ENCODE measurements around the gene DOCK2.

The DOCK2 gene

DNA sequence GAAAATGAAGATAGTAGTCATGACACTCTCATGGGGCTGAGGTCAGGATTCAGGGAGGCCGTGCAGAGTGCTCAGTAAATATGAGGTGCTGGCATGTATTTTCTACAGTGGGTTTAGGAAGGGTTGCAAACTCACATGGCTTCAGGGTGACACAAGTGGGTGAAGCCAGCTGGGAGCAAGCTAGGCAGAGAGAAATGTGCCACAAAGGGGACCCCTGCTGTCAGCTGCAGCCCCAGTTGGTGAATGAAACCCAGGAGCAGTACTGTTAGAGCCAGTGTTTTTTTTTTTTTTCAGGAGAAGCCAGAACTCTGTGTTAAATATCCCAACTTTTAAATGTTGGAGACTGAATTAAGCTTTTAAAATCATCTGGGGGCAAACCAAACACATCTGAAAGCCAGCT is 267.9 kb downstream of the DOCK2 start:
- DNase-seq (ENCODE audit: low read depth in 3 of 3), result no peak

DNA sequence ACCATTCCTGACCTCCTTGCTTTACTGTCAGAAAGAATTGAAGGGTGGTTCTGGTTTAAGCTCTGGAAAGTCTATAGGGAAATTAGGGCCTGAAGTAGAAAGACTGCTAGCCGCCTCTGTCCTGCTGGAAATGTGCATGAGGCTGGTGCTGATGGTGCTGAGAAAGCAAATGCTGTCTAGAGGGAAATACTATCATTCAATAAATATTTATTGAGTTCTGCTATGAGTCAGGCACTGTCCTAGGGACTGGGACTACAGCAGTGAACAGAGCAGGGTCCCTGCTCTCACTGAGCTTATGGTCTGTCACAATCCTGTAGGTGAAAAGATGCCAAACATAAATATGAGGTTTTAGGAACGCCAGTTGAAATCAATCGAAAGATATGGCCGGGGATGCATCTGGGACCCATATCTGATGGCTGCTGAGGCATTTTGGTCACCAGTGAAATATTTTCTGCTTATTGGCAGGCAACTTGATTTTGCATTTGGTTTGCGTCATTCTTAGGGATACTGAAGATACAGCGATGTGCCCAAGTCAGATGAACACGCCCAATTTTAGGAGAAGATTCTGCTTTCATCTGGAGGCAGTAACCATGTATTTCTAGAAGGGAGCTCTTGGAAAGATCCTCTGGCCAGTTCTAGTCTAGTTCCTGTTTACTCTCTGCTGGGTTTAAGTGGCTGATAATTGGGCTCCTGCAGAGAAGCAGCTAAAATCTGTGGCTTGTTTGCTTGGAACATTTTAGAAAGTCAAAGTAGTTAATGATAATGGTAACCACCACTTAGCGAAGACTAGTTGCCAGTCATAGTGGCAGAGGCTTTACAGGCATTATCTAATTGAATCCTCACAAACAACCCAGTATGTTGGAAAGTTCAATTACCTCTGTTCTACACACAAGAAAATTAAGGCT is 269.9 kb downstream of the DOCK2 start:
- DNase-seq (ENCODE audit: low read depth in 3 of 3), result no peak

DNA sequence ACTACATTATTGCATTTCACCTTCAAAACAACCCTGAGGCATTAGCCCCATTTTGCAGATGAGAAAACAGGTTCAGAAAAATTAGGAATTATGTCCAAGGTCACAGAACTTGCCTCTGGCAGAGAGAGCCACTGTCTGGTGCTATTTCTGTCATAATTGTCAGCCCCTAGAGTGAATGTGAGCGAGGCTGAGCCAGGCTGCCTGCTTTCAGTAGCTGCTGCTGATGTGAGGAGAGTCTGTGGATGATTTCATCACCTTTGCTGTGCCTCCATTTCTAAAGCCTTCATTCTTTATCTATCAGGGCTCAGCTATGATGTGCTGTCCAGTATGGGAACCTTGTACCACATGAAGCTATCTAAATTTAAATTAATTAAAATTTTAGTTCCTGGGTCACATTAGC is 271.8 kb downstream of the DOCK2 start:
- DNase-seq (ENCODE audit: low read depth in 3 of 3), result no peak

DNA sequence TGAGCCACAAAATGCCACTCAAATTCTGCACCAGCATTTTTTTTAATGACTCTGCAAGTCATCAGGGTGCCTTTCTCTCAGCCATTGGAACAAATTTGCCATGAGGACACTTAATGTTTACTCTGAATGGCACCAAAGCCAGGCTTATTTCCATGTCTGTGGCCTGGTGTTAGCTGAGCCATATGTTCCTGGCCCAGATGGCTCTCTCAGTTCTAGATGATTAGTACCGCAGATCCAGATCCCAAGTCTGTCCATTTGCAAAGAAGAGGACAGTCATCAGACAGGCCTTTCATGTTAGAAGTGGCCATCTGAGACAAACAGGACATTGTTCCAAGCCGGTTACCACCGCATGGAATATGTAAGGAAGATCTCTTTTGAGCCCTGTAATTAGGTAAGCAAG is 272.9 kb downstream of the DOCK2 start:
- DNase-seq (ENCODE audit: low read depth in 3 of 3), result no peak

DNA sequence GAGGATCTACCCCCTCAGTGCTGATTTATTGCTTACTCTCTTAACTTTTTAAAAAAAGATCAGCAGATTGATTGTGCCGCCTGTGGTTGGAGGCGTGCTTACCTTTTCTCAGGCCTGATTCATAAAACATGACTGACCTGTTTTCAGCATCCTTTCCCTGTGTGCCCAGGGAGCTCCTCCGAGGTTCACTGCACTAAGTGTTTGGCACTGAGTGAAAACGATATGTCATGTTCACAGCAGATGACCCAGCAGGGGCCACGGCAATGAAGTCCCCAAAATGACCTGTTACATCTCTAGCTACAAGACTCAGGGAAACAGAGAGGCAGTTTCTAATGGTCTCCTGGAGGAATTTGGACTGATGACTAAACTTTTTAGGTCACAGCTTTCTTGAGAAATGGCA is 273.3 kb downstream of the DOCK2 start:
- DNase-seq (ENCODE audit: low read depth in 3 of 3), result no peak

DNA sequence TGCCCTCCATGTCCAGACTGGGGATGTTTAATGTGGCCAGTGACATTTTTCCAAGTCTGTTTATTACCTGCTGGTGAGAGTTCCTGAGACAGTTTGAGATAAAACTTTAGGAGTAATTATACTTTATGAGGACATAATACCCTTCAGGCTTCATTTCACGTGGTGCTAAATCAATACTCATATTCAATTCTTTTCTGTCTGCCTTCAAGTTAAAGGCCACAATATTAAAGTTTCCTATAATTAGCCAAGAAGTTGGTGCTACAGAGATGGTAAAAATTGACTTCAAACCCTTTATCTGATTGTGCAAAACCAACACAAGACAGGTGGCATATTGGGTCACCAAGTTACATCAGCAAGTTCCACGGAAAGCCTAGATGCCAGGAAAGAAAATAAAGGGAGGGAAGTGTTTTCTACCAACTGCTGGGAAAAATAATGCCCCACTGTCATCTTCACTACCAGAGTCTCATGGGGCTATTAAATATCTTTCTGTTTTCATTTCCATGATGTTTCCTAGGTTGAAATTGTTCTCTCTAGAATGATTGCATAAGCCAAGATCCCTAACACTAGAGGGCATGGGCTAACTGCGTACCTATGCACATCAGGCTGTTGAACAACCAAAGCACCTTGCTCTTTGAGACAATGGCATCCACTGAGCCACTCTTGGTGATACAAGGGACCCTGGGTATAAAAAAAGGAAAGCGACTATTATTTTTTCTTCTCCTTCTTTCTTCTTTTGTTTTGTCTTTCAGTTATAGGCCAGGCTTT is 274.6 kb downstream of the DOCK2 start:
- DNase-seq (ENCODE audit: low read depth in 3 of 3), result no peak

DNA sequence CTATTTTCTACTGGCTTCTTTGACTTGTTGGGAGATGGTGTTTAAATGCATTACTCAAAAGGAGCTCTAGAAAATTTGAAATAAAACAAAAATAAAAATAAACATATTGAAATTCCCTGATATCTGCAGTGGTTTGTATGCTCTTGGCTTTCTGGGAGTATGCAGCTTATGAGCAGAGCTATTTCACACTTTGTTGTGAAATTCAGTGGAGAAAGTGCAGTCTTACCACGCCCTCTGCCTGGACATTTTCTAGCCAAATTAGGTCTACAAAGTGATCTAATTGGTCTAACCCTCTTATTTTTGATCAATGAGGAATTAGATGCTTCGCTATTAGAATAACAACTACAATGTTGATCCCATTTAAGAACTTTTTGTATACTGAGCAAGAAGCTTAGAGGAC is 276.4 kb downstream of the DOCK2 start:
- DNase-seq (ENCODE audit: low read depth in 3 of 3), result no peak

DNA sequence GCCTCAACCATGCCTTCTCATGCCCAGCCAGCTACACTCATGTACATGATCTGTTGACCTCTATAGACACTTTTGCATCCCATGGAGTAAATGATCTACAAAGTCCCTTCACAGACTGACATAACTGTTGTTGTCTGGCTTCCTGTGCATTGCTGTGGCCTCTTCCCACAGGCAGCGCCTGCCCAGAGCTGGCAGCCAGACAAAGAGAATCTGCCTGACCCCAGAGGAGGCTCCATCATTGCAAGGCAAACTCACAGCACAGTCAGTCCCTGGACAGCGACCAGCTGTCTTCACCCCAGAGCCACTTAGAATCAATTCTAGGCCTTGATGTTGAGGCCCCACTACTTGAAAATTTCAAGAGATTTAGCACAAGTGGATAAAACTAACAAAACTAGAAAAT is 277.7 kb downstream of the DOCK2 start:
- DNase-seq (ENCODE audit: low read depth in 3 of 3), result no peak

DNA sequence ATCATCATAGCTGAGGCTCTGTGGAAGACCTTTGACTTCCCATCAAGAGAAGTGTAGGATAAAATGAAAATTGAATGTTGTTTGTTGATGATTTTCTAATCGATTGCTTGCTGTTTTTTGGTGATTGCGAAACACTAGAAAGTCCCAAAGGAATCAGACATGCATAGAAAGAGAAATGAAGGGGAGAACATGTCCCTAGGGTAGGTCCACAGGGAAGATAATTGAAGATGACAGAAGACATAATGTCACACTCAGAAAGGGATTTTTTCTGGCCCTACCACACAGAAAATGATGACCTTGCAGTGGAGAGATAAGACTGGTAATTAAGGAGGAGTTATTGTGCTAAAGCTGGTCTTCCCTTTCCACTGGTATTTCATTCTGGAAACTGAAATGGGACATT is 280.4 kb downstream of the DOCK2 start:
- no peak for DNase-seq (ENCODE audit: low read depth in 3 of 3)

DNA sequence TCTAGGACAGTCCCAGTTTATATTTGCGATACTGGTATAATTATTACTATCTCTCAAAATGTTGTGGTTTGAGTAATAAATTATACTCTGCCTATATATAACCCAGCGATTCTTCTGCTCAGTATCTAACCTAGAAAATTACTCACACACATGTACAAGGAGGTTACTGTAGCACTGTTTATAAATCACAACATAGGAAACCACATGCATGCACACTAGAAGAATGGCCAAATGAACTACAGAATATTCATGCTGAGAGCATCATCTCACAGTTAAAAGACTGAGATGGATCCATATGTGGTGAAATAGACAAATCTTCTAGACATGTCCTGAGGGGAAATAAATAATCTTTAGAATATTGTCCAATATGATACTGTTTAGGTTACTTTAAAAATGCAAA is 281.2 kb downstream of the DOCK2 start:
- no peak for DNase-seq (ENCODE audit: low read depth in 3 of 3)

DNA sequence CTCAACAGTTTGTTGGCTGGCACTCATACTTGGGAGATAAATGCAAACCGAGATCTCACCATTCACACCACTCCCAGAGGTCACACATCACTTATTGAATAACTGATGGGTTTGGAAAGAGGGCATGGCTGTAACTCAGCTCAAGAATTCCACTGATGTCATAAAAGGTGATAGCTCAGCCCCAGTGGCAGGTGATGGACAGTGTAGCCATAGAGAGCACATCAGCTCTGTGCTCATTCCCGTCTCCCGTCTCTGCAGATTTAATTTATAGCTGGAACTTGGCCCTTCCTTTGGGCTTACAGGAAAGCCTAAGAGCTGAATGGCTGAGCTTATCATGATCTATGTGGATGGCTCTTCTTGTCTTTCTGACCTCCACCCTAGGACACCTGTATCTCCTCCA is 283.4 kb downstream of the DOCK2 start:
- DNase-seq (ENCODE audit: low read depth in 3 of 3), result no peak

DNA sequence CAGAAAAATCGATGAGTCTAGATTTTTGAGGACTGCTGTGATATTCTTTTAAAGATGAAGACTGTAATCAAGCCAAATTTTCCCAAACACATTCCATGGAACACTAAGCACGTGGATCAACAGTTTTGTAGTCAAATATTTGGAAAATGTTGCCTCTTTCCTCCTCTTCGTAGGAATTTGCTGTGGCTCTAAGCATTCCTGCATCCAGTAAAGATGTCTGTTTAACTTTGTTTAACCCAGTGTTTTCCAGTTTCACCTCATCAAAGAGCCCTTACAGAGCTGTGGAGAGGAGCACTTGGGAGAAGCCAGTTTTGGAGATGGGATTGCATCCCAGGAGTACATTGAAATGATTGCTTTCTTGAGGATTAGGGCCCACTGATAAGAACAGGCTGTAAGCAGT is 284.3 kb downstream of the DOCK2 start:
- no peak for DNase-seq (ENCODE audit: low read depth in 3 of 3)

DNA sequence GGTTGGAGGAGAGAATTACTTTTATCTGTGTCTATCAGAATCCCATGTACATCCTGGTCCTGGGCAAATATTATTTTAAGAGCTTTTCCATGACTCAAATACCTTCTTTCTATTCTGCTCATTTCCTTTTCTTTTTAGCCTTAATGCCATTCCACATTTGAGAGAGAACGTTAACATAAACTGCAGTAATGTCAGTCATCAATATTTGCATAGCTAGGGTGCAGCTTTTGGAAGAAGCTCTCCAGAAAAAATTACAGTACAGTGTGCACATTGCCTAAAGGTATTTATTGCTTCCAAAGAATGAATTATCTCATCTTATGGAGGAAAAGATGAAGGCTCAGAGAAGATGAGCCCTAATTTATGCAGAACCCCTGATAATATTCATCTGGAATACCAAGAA is 284.9 kb downstream of the DOCK2 start:
- DNase-seq (ENCODE audit: low read depth in 3 of 3), result no peak

DNA sequence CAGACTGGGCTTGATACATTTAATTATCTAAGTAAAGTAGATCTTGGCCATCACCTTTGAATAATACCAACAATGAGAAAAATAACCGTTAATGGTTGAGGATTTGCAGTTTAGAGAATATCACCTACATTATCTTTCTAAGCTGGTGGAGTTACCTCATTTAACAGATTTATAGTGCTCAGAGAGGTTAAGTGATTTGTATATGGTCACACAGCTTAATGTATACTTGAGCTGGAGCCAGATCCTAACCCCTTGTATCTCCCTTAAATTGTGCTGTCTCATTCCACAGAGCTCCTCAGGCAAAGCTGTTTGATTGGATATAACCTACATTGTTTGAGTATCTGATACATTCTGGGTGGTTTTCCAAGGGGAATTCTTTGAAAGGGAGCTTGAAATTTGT is 285.4 kb downstream of the DOCK2 start:
- no peak for DNase-seq (ENCODE audit: low read depth in 3 of 3)

DNA sequence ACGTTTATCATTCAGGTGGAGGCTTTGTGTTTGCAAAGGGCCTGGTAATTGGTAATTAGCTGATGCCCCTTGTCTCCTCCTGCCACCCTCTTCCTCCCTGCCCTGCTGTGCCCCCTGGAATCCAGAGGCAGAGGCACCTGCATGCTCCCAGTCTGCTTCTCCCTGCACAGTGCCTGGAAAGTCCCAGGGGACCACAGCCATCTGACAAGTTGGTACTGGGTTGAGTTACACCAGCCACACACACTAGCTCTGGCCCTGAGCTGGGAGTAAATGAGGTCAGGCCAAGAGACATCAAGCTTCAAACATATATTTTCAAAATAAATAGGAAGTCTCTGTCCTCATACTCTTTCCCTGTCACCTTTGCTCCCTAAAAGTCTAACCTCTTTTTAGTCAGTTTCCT is 286.9 kb downstream of the DOCK2 start:
- no peak for DNase-seq (ENCODE audit: low read depth in 3 of 3)

DNA sequence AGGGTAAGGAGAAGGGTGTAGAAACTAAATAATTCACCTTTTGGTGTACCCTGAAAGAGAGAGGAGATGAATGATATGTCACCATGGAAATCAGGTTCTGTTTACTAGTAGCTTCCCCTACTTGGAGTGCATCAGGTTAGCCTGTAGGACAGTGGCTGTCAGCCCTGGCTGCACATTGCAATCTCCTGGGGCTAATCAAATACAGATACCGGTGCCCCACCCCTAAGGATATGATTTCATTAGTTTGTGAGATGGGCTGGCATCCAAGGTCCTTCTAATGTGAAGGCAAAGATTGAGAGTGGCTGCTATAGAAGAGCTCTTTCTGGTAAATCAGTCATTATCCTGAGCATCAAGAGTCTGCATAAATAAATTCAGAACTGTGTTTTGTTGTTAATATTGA is 296.1 kb downstream of the DOCK2 start:
- DNase-seq (ENCODE audit: low read depth in 3 of 3), result no peak

DNA sequence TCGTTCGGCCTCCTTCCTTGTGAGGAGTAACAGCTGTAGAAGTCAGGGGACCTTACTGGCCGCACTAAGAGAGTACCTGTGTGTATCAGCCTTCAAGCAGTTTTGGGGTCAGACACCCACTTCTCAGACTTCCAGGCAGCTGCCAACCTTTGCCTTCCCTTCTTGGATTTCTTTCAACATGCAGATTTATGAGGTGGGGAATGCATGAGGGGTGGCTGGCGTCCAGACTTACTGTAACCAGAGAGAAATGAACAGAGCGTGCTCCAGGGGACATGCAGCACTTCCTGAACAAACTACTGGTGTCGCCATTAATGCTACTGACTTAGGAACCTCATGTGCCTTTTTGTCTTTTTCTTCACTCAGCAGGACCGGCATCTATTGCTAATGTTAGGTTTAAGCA is 296.5 kb downstream of the DOCK2 start:
- DNase-seq (ENCODE audit: low read depth in 3 of 3), result no peak

DNA sequence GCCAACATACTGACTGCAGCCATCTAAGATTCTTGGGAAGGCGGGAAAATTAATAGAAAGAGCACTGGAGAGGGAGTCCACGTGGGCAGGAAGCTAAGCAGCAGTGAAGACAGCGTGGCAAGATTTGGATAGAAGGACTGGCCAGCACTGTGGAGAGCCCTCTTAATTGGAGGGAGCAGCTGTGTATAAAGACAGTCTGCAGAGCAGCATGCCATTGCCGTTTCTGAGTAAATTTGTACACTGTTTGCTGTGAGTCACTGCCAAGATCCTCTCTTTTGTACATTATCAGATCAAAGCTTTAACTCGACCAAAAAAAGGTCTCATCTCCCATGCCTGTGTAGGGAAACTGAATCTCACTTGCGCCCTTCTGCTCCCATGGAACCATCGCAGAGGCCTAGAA is 297.9 kb downstream of the DOCK2 start:
- DNase-seq (ENCODE audit: low read depth in 3 of 3), result no peak

DNA sequence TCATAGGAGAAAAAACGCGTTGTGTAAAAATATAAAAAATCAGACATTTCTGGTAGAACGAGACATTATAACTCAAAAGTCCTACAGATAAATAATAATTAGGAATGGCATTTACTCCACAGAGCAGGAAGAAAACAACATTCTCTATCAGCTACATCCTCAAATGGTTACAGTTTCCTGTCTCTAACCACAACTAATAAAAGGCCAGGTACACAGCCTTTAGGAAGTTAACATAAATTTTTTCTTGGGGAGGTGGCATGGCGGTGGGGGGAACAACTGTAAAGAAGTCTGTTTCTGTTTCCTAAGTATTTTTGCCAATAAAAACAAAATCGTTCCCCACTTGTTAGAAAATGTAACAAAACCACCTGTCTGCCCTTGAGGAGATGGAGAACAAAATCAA is 298.7 kb downstream of the DOCK2 start:
- DNase-seq (ENCODE audit: low read depth in 3 of 3), result no peak

DNA sequence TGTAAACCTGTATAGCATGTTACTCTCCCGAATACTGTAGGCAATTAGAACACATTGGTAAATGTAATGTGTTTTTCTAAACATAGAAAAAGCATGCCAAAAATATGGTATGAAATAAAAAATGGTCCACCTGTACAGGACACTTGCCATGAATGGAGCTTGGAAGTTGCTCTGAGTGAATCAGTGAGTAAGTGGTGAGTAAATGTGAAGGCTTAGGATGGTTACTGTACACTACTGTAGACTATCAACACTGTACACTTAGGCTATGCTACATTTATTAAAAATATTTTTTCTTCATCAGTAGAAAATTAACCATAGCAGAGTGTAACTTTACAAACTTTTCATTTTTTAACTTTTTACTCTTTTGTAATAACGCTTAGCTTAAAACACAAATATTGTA is 301.4 kb downstream of the DOCK2 start:
- no peak for DNase-seq (ENCODE audit: low read depth in 3 of 3)

DNA sequence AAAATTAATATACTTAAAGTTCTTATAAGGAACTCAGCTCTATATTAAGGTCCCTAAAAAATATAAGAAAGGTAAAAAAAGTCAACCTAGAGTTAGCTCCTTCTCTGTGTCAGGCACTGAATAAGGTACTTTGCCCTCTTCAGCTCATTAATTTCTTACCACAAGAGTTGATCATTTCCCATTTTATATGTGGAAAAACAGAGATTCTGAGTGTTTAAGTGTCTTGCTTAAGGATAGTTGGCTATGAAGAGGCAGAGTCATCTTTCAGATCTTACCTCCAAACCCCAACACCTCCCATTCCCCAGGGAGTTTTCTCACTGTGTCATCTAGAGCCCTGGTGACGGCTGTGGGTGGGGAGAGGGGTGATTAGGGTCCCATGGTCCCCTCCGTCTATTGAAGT is 302.7 kb downstream of the DOCK2 start:
- DNase-seq (ENCODE audit: low read depth in 3 of 3), result no peak

DNA sequence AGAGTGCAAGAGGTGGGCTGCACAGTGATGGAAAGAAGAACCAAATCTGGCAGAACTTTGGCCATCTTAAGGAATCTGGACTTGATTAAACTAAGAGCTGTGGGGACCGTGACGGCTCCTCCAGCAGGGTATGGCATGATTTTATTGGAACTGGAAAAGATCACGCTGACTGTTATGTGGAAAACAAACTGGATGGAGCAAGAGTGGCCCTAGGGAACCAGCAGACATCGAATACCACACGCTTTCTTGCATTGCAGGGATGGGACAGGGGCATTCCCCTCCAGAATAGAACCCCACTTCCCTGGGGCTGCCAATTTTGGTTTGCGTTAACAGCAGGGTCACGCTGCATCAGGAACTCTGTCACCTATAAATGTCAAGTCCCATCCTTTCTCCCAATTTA is 304.5 kb downstream of the DOCK2 start:
- DNase-seq (ENCODE audit: low read depth in 3 of 3), result no peak

DNA sequence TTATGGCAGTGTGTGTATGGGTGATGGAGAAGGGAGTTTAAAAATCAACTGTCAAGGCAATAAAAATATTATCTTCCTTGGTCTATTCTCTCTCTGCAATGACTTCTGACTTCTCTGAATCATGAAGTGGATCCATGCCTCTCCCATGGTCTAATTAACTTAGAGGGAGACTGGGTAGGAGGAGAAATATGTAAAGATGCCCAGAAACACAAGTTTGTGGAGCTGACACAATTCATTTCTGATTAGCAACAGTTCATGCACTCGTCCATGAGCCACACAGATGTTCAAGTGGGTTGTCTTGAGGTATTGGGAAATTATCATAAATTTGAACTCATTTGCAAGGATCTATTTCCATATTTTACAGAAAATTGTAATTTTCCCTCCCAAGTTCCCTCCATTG is 305.1 kb downstream of the DOCK2 start:
- no peak for DNase-seq (ENCODE audit: low read depth in 3 of 3)

All from stimulated activated CD4-positive, alpha-beta T cell treated with anti-CD3 and anti-CD28 coated beads, TNF-alpha, amount 100 ng/mL, for 4 hours (primary cell).